HepG2 (cell line): ENCODE data around the gene KRT71. TPM values are rescaled to one million over a fixed set of nuclear protein-coding genes. Genes with fewer than 3 reads are reported as not detected.
"Not testable (repeated sequence)": the region's sequence is repeated elsewhere in the genome, so short reads cannot be mapped to it uniquely, and the experiment has no call there.

Source experiments
- ATAC-seq: fragments of 200-7000 bp; cut with Tn5 transposase; 3 replicates; pipeline ENCODE4 v1.9.1; 2020; ENCODE audit warnings: mild to moderate bottlenecking, moderate library complexity
- BruUV-seq: library from RNA; stranded (reverse); fragments of 400-500 nt; replicated peaks from 2 replicates; lab custom pipeline; 2021; lab: Mats Ljungman, UMichigan
- CTCF ChIA-PET: fragments of 300-600 bp; formaldehyde crosslinking; extraction: SDS; loops from one replicate; lab custom pipeline; 2021; ENCODE audit warnings: low total read pairs, inconsistent platforms, low intra/inter-chr PET ratio; lab: Yijun Ruan, JAX
- POLR2A ChIA-PET: fragments of 350-600 bp; sonication (Branson Sonifier 250); formaldehyde crosslinking; loops from one replicate; lab custom pipeline; 2020; ENCODE audit warnings: antibody characterized with exemption, inconsistent platforms; lab: Yijun Ruan, JAX
- DNase-seq: peaks from one replicate; pipeline ENCODE4 v3.0.0-alpha.2; 2015; ENCODE audit warnings: low spot score
- FAIRE-seq: peaks from 3 replicates; lab custom pipeline; 2011; peaks lifted over from hg19 to GRCh38; lab: Jason Lieb, UNC
- H2AFZ ChIP-seq: one replicate; pipeline ENCODE4 v1.6.1; 2011; ENCODE audit warnings: low read length, inconsistent platforms
- H3K27ac ChIP-seq: fragments of 300-600 bp; 3 replicates; pipeline ENCODE4 v1.8.0; 2011; ENCODE audit warnings: mixed run types, mild to moderate bottlenecking, mixed read lengths, low read length, inconsistent platforms; ENCODE audit not compliant: insufficient read depth; ENCODE audit errors: extremely low read length
- H3K27me3 ChIP-seq, 2 experiments: fragments of 200-600 bp in 1 of 2; 2 replicates in 1 of 2; 3 replicates in 1 of 2; pipeline versions ENCODE4 v1.6.0 to v1.8.0; 2011; ENCODE audit warnings: low read length in 2 of 2, mild to moderate bottlenecking in 2 of 2, moderate library complexity in 2 of 2, inconsistent platforms in 1 of 2; ENCODE audit not compliant: insufficient read depth in 2 of 2, control insufficient read depth in 1 of 2
- H3K36me3 ChIP-seq, 2 experiments: fragments of 200-600 bp in 1 of 2; replicated peaks in 1 of 2; 2 replicates in 1 of 2; 3 replicates in 1 of 2; pipeline versions ENCODE4 v1.5.1 to v1.8.0; 2011; ENCODE audit warnings: low read length in 2 of 2, inconsistent platforms in 1 of 2; ENCODE audit not compliant: insufficient read depth in 2 of 2, control insufficient read depth in 1 of 2
- H3K4me1 ChIP-seq: 2 replicates; pipeline ENCODE4 v1.5.1; 2012; ENCODE audit warnings: low read length, inconsistent platforms; ENCODE audit not compliant: insufficient read depth
- H3K4me2 ChIP-seq: 2 replicates; pipeline ENCODE4 v1.6.0; 2011; ENCODE audit warnings: low read depth, low read length, inconsistent platforms
- H3K4me3 ChIP-seq, 3 experiments: fragments of 200-600 bp in 1 of 3; sonication (generic), shearing (Covaris generic) in 1 of 3; replicated peaks in 1 of 3; 2 replicates each; pipeline ENCODE4 v1.5.1; 2011 to 2016; ENCODE audit warnings: low read length in 3 of 3, inconsistent platforms in 2 of 3, low read depth in 2 of 3, mild to moderate bottlenecking in 2 of 3, control low read depth in 1 of 3, mixed read lengths in 1 of 3; ENCODE audit not compliant: insufficient read depth in 1 of 3
- H3K79me2 ChIP-seq: one replicate; pipeline ENCODE4 v1.6.1; 2011; ENCODE audit warnings: low read length, inconsistent platforms; ENCODE audit not compliant: insufficient read depth
- H3K9ac ChIP-seq: 2 replicates; pipeline ENCODE4 v1.6.0; 2011; ENCODE audit warnings: mild to moderate bottlenecking, low read depth, low read length, inconsistent platforms; ENCODE audit not compliant: insufficient read depth
- H3K9me3 ChIP-seq: 2 replicates; pipeline ENCODE4 v1.5.1; 2012; ENCODE audit warnings: mild to moderate bottlenecking, low read length
- H4K20me1 ChIP-seq: 2 replicates; pipeline ENCODE4 v1.6.0; 2011; ENCODE audit warnings: inconsistent platforms, mild to moderate bottlenecking, low read length, moderate library complexity; ENCODE audit not compliant: insufficient read depth
- ASH2L ChIP-seq: fragments of 300-600, 200-600 bp; sonication (generic); IDR thresholded peaks from 2 replicates; pipeline ENCODE4 v1.7.0; 2017; ENCODE audit warnings: low read depth, mild to moderate bottlenecking, moderate library complexity, mixed read lengths, low read length; ENCODE audit not compliant: insufficient read length
- GATAD2A ChIP-seq: IDR thresholded peaks from 2 replicates; pipeline ENCODE4 v1.6.1; 2016
- MAFG ChIP-seq: sonication (generic); formaldehyde crosslinking; IDR thresholded peaks from 2 replicates; pipeline ENCODE4 v1.5.1; 2020; ENCODE audit warnings: mild to moderate bottlenecking, missing genetic modification reagents
- MEIS1 ChIP-seq: sonication (generic); formaldehyde crosslinking; IDR thresholded peaks from 2 replicates; pipeline ENCODE4 v1.9.0; 2021; ENCODE audit warnings: mild to moderate bottlenecking, missing genetic modification reagents, moderate library complexity, borderline replicate concordance
- NFRKB ChIP-seq: fragments of 450-650 bp; IDR thresholded peaks from 2 replicates; pipeline ENCODE4 v1.6.1; 2017
- POLR2G ChIP-seq: fragments of 200-400 bp; formaldehyde crosslinking; IDR thresholded peaks from 2 replicates; pipeline ENCODE4 v1.6.1; 2018; ENCODE audit warnings: mild to moderate bottlenecking, low read depth, low read length, moderate library complexity
- PRPF4 ChIP-seq: fragments of 200-400 bp; formaldehyde crosslinking; IDR thresholded peaks from 2 replicates; pipeline ENCODE4 v1.6.1; 2016; ENCODE audit warnings: low read length, low read depth; ENCODE audit not compliant: poor library complexity, severe bottlenecking
- RBAK ChIP-seq: sonication (generic); formaldehyde crosslinking; IDR thresholded peaks from 2 replicates; pipeline ENCODE4 v1.5.1; 2020; ENCODE audit warnings: mild to moderate bottlenecking, missing genetic modification reagents
- SMARCE1 ChIP-seq: fragments of 450-650 bp; IDR thresholded peaks from 2 replicates; pipeline ENCODE4 v1.6.1; 2017; ENCODE audit warnings: borderline replicate concordance
- ZNF329 ChIP-seq: sonication (generic); formaldehyde crosslinking; IDR thresholded peaks from 2 replicates; pipeline ENCODE4 v1.9.0; 2021; ENCODE audit warnings: low read depth, mild to moderate bottlenecking, missing genetic modification reagents
- ZNF614 ChIP-seq: IDR thresholded peaks from 2 replicates; pipeline ENCODE4 v1.6.1; 2018; ENCODE audit warnings: missing biosample characterization, missing genetic modification reagents, inconsistent platforms, borderline replicate concordance
- ZNF652 ChIP-seq: IDR thresholded peaks from 2 replicates; pipeline ENCODE4 v1.6.1; 2016; ENCODE audit warnings: low read depth, borderline replicate concordance
- ZNF678 ChIP-seq: sonication (generic); formaldehyde crosslinking; IDR thresholded peaks from 2 replicates; pipeline ENCODE4 v1.4.0; 2020; ENCODE audit warnings: mild to moderate bottlenecking, missing genetic modification reagents
- WGBS: methylation state at CpG from one replicate; pipeline ENCODE4 v1.1.6; 2017; ENCODE audit warnings: low lambda C conversion rate; 5-methylcytosine and 5-hydroxymethylcytosine counted together
- in situ Hi-C: cut with HindIII; loops from 2 replicates; pipeline ENCODE4 v1.10.0; 2017; ENCODE audit warnings: low pct_unique_long_range_greater_than_20kb; ENCODE audit not compliant: extremely low pct_ligation_motif_present
- intact Hi-C: fragments of 100-400 bp; cut with micrococcal nuclease; formaldehyde crosslinking; loops from one replicate; pipeline ENCODE4 v1.10.0; 2022; ENCODE audit not compliant: unreplicated experiment
- polyA plus RNA-seq, 8 experiments: library from polyadenylated mRNA; depleted of rRNA in 3 of 8; stranded (reverse) in 7 of 8; unstranded in 1 of 8; fragments of >200 nt; fragmentation: Illumina TruSeq in 4 of 8; extraction: Trizol in 4 of 8; gene quantifications; 2 replicates each; pipeline versions ENCODE4 v1.2.1 to v1.2.3, GENCODE V29; 2011 to 2016; ENCODE audit warnings: low read depth in 4 of 8, missing spikeins in 1 of 8, mixed read lengths in 1 of 8; ENCODE audit not compliant: insufficient read depth in 1 of 8
- total RNA-seq, 5 experiments: library from RNA; depleted of rRNA; stranded (reverse); fragments of >200 nt; fragmentation: Illumina TruSeq; extraction: Trizol; gene quantifications; 2 replicates each; pipeline ENCODE4 v1.2.3, GENCODE V29; 2016; ENCODE audit warnings: low read depth in 1 of 5
- TF ChIP-seq, protein P1 (sequence below): sonication (generic); formaldehyde crosslinking; IDR thresholded peaks from 2 replicates; pipeline ENCODE4 v1.8.1; 2023; ENCODE audit warnings: mild to moderate bottlenecking, missing genetic modification reagents
- TF ChIP-seq, protein P2 (sequence below): sonication (generic); formaldehyde crosslinking; IDR thresholded peaks from 2 replicates; pipeline ENCODE4 v1.5.0; 2020; ENCODE audit warnings: mild to moderate bottlenecking, low read depth, missing genetic modification reagents, borderline replicate concordance

The KRT71 gene
- total and polyA plus RNA-seq, 2 of the 13 experiments (the other 11 are each of a cell fraction or from before 2014, with no cell fraction given) = not detected

DNA sequence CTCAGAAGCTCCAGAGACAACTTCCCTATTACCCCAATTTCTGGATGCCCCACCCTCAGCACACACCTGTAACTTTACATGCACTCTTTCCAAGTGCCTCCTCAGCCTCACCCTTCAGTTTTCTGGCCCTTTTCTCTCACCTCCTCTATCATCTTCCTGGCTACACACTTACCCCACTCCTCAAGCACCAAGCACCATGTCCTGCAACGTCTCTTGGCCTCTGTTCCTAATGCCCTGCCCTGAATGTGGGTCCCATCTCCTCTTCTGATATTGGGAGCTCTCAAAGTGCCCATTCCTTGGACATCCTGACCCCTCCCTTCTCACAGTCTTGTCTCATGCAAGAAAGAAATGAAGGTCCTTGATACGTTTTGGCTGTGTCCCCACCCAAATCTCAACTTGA lies 47.1 kb upstream of the KRT71 start:
- BruUV-seq = no TSS peak
- Histone ChIP-seq H3K4me3 (no peak overlapping the region), H3K9ac (no peak overlapping the region), H3K27ac (no peak overlapping the region), H3K79me2 (no peaks in the 10 kb centered on the region), H3K4me1 (no peaks in the 10 kb centered on the region), H3K9me3 (no peaks in the 10 kb centered on the region), H3K4me2 (no peak overlapping the region), H3K27me3 (peaks cover 3 to 32% of the 10 kb centered on the region in 2 experiments; a peak in 4 of 5 replicates), H2AFZ (no peak overlapping the region), H3K36me3 (no peaks in the 10 kb centered on the region), H4K20me1 (no peaks in the 10 kb centered on the region)
- TF ChIP-seq ZNF652 = no peak
- no peak for TF ChIP-seq ZNF614 (CRISPR knock-in tag)
- no peak for TF ChIP-seq ZNF678 (CRISPR knock-in tag)
- TF ChIP-seq, protein P1, sequence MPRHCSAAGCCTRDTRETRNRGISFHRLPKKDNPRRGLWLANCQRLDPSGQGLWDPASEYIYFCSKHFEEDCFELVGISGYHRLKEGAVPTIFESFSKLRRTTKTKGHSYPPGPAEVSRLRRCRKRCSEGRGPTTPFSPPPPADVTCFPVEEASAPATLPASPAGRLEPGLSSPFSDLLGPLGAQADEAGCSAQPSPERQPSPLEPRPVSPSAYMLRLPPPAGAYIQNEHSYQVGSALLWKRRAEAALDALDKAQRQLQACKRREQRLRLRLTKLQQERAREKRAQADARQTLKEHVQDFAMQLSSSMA (CRISPR knock-in tag) = no peak
- TF ChIP-seq, protein P2, sequence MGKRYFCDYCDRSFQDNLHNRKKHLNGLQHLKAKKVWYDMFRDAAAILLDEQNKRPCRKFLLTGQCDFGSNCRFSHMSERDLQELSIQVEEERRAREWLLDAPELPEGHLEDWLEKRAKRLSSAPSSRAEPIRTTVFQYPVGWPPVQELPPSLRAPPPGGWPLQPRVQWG (CRISPR knock-in tag) = no peak
- TF ChIP-seq GATAD2A = no peak
- intact Hi-C loops (no loop called here), in situ Hi-C loops (no loop called here)
- FAIRE-seq = no peak
- CTCF ChIA-PET = no interaction called here
- POLR2A ChIA-PET = no interaction called here
- ATAC-seq = no peak
- DNase-seq = no peak
- WGBS = 1% methylated on average over 2 of the region's 2 CpGs

DNA sequence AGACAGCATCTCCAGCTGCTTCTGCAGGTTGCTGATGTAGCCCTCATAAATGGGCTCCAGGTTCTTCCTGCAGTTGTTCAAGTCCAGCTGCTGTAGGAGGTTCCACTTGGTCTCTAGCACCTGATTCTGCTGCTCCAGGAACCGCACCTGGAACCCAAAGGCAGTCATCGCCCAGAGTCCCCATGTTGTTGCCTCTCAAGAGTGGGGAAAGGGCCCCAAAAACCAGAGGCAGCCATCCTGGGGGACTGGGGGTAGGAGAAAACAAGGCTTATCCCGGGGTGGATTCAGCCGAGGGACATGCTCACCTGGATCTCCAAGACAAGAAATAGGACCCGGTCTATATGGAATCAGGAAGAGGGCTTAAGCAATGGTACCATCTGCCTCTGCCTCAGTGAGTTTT lies 46.0 kb upstream of the KRT71 start:
- H3K4me1 ChIP-seq = no peaks in the 10 kb centered on the region
- peaks cover 3 to 32% of the 10 kb centered on the region in 2 experiments; a peak in 4 of 5 replicates for H3K27me3 ChIP-seq
- POLR2A ChIA-PET = no interaction called here
- H2AFZ ChIP-seq = no peak overlapping the region
- no peak for FAIRE-seq
- no peaks in the 10 kb centered on the region for H3K79me2 ChIP-seq
- WGBS = 4% methylated on average over 5 of the region's 5 CpGs
- TF ChIP-seq SMARCE1 = no peak
- TF ChIP-seq ASH2L = no peak
- no peak for TF ChIP-seq MEIS1 (CRISPR knock-in tag)
- no peak for TF ChIP-seq ZNF329
- no peak for TF ChIP-seq RBAK (CRISPR knock-in tag)
- no peak for TF ChIP-seq PRPF4
- no peak for TF ChIP-seq MAFG
- TF ChIP-seq POLR2G = no peak
- TF ChIP-seq NFRKB = no peak
- in situ Hi-C loops = no loop called here
- ATAC-seq = no peak
- no peak overlapping the region for H3K4me2 ChIP-seq
- no peak for DNase-seq
- H3K4me3 ChIP-seq = no peak overlapping the region
- no peaks in the 10 kb centered on the region for H3K36me3 ChIP-seq
- H3K9ac ChIP-seq = no peak overlapping the region
- H3K27ac ChIP-seq = no peak overlapping the region
- CTCF ChIA-PET = no interaction called here
- H4K20me1 ChIP-seq = no peaks in the 10 kb centered on the region
- no TSS peak for BruUV-seq
- H3K9me3 ChIP-seq = no peaks in the 10 kb centered on the region
- intact Hi-C loops = no loop called here

DNA sequence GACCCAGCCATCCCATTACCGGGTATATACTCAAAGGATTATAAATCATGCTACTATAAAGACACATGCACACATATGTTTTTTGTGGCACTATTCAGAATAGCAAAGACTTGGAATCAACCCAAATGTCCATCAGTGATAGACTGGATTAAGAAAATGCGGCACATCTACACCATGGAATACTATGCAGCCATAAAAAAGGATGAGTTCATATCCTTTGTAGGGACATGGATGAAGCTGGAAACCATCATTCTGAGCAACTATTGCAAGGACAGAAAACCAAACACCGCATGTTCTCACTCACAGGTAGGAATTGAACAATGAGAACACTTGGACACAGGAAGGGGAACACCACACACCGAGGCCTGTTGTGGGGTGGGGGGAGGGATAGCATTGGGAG lies 41.3 kb upstream of the KRT71 start:
- H3K9me3 ChIP-seq, DNase-seq, H3K9ac ChIP-seq, H3K4me1 ChIP-seq, FAIRE-seq, BruUV-seq, ATAC-seq, H3K36me3 ChIP-seq, H3K79me2 ChIP-seq, POLR2A ChIA-PET, H3K4me2 ChIP-seq, H3K4me3 ChIP-seq, H3K27me3 ChIP-seq, CTCF ChIA-PET, H4K20me1 ChIP-seq, in situ Hi-C loops, H3K27ac ChIP-seq, H2AFZ ChIP-seq, intact Hi-C loops: not testable (repeated sequence)
- 17% methylated on average over 4 of the region's 4 CpGs for WGBS
